Activated naive CD4-positive, alpha-beta T cell treated with anti-CD3 and anti-CD28 coated beads for 36 hours (primary cell): ENCODE results near the gene DAAM1. TPM values are rescaled to one million over a fixed set of nuclear protein-coding genes. Genes with fewer than 3 reads are reported as not detected.

ENCODE experiments used
- CTCF ChIA-PET: fragments of 350-600 bp; sonication (Branson Sonifier 250); formaldehyde crosslinking; loops from one replicate; lab custom pipeline; 2021; ENCODE audit warnings: antibody characterized with exemption; lab: Charles Lee
- DNase-seq: peaks from one replicate; pipeline ENCODE4 v3.0.0-alpha.2; 2020
- H3K27ac Mint-ChIP-seq: one replicate; pipeline ENCODE4 v1.8.0; 2021; ENCODE audit warnings: mild to moderate bottlenecking, mixed read lengths
- H3K27me3 Mint-ChIP-seq: one replicate; pipeline ENCODE4 v1.8.0; 2021; ENCODE audit warnings: low read depth, mixed read lengths
- H3K36me3 Mint-ChIP-seq: one replicate; pipeline ENCODE4 v1.8.0; 2021; ENCODE audit warnings: low read depth, mixed read lengths
- H3K4me1 Mint-ChIP-seq: one replicate; pipeline ENCODE4 v1.8.0; 2021; ENCODE audit warnings: low read depth, mixed read lengths
- H3K4me3 Mint-ChIP-seq: one replicate; pipeline ENCODE4 v1.8.0; 2021; ENCODE audit warnings: mild to moderate bottlenecking, moderate library complexity, mixed read lengths
- H3K9me3 Mint-ChIP-seq: one replicate; pipeline ENCODE4 v1.8.0; 2021; ENCODE audit warnings: mixed read lengths
- intact Hi-C: fragments of 100-400 bp; cut with micrococcal nuclease; formaldehyde crosslinking; loops from one replicate; pipeline ENCODE4 v1.15.1; 2023
- total RNA-seq, 2 experiments: library from RNA; stranded (reverse); gene quantifications; one replicate each; pipeline ENCODE4 v1.2.3, GENCODE V29; 2021

DAAM1 gene
- total RNA-seq, 2 experiments from 2014 or later: 7.6 to 8.3 TPM

GRCh38 chr14:59314953-59315599 lies 126.6 kb downstream of the DAAM1 start:
- Mint-ChIP-seq H3K4me3 (no peak overlapping the region), H3K27ac (no peak overlapping the region), H3K27me3 (no peaks in the 10 kb centered on the region), H3K9me3 (no peaks in the 10 kb centered on the region), H3K36me3 (no peaks in the 10 kb centered on the region), H3K4me1 (no peaks in the 10 kb centered on the region)
- CTCF ChIA-PET: interaction anchor here (0.8 kb wide), 1 partner anchor 18 kb away, joined by 4 read pairs; no protein-coding TSS in a partner anchor
- DNase-seq: no peak
- intact Hi-C loops: loop anchor here (1.0 kb wide), 1 partner anchor 188 kb away; no protein-coding TSS in a partner anchor

GRCh38 chr14:59316151-59316830 lies 127.8 kb downstream of the DAAM1 start:
- CTCF ChIA-PET: no interaction called here
- no peaks in the 10 kb centered on the region for H3K27me3 Mint-ChIP-seq
- DNase-seq: no peak
- H3K36me3 Mint-ChIP-seq: no peaks in the 10 kb centered on the region
- no peaks in the 10 kb centered on the region for H3K9me3 Mint-ChIP-seq
- intact Hi-C loops: no loop called here
- H3K27ac Mint-ChIP-seq: no peak overlapping the region
- no peak overlapping the region for H3K4me3 Mint-ChIP-seq
- peaks cover 6% of the 10 kb centered on the region for H3K4me1 Mint-ChIP-seq

GRCh38 chr14:59317346-59317745 lies 128.9 kb downstream of the DAAM1 start:
- intact Hi-C loops: no loop called here
- CTCF ChIA-PET: no interaction called here
- Mint-ChIP-seq H3K27ac (no peak overlapping the region), H3K36me3 (no peaks in the 10 kb centered on the region), H3K4me3 (no peak overlapping the region), H3K27me3 (no peaks in the 10 kb centered on the region), H3K9me3 (no peaks in the 10 kb centered on the region), H3K4me1 (peaks cover 8% of the 10 kb centered on the region)
- DNase-seq: no peak

GRCh38 chr14:59317798-59318505 lies 129.5 kb downstream of the DAAM1 start:
- Mint-ChIP-seq H3K4me1 (peaks cover 8% of the 10 kb centered on the region), H3K36me3 (no peaks in the 10 kb centered on the region), H3K27me3 (no peaks in the 10 kb centered on the region), H3K9me3 (no peaks in the 10 kb centered on the region), H3K27ac (no peak overlapping the region), H3K4me3 (no peak overlapping the region)
- DNase-seq: no peak
- intact Hi-C loops: no loop called here
- CTCF ChIA-PET: no interaction called here

GRCh38 chr14:59318908-59319307 lies 130.4 kb downstream of the DAAM1 start:
- intact Hi-C loops: no loop called here
- Mint-ChIP-seq H3K4me3 (no peak overlapping the region), H3K4me1 (peaks cover 8% of the 10 kb centered on the region), H3K27ac (no peak overlapping the region), H3K9me3 (no peaks in the 10 kb centered on the region), H3K27me3 (no peaks in the 10 kb centered on the region), H3K36me3 (no peaks in the 10 kb centered on the region)
- no peak for DNase-seq
- CTCF ChIA-PET: no interaction called here

- Mint-ChIP-seq H3K27me3 (no peaks in the 10 kb centered on the region), H3K27ac (no peak overlapping the region), H3K4me1 (peaks cover 8% of the 10 kb centered on the region), H3K36me3 (no peaks in the 10 kb centered on the region), H3K4me3 (no peak overlapping the region), H3K9me3 (no peaks in the 10 kb centered on the region)
- CTCF ChIA-PET: no interaction called here
- DNase-seq: no peak
- intact Hi-C loops: loop anchor here (5.0 kb wide), 1 partner anchor 43 kb away; no protein-coding TSS in a partner anchor
These were observed 131.9 kb downstream of the DAAM1 start for GRCh38 chr14:59320361-59320760.

- Mint-ChIP-seq H3K4me1 (peaks cover 8% of the 10 kb centered on the region), H3K9me3 (no peaks in the 10 kb centered on the region), H3K27ac (no peak overlapping the region), H3K27me3 (no peaks in the 10 kb centered on the region), H3K4me3 (no peak overlapping the region), H3K36me3 (no peaks in the 10 kb centered on the region)
- DNase-seq: no peak
- intact Hi-C loops: loop anchor here (5.0 kb wide), 1 partner anchor 44 kb away; no protein-coding TSS in a partner anchor
- CTCF ChIA-PET: no interaction called here
These were observed 132.5 kb downstream of the DAAM1 start for GRCh38 chr14:59320763-59321625.

- no peak for DNase-seq
- H3K9me3 Mint-ChIP-seq: no peaks in the 10 kb centered on the region
- intact Hi-C loops: loop anchor here (5.0 kb wide), 1 partner anchor 44 kb away; no protein-coding TSS in a partner anchor
- H3K4me3 Mint-ChIP-seq: no peak overlapping the region
- H3K27ac Mint-ChIP-seq: no peak overlapping the region
- CTCF ChIA-PET: no interaction called here
- H3K36me3 Mint-ChIP-seq: peaks cover 2% of the 10 kb centered on the region
- peaks cover 8% of the 10 kb centered on the region for H3K4me1 Mint-ChIP-seq
- no peaks in the 10 kb centered on the region for H3K27me3 Mint-ChIP-seq
These were observed 133.1 kb downstream of the DAAM1 start for GRCh38 chr14:59321626-59321949.

GRCh38 chr14:59325906-59326305 lies 137.4 kb downstream of the DAAM1 start:
- no peak overlapping the region for H3K4me3 Mint-ChIP-seq
- no peaks in the 10 kb centered on the region for H3K27me3 Mint-ChIP-seq
- H3K9me3 Mint-ChIP-seq: no peaks in the 10 kb centered on the region
- no peak for DNase-seq
- peaks cover 5% of the 10 kb centered on the region for H3K4me1 Mint-ChIP-seq
- intact Hi-C loops: no loop called here
- H3K36me3 Mint-ChIP-seq: peaks cover 7% of the 10 kb centered on the region
- H3K27ac Mint-ChIP-seq: no peak overlapping the region
- CTCF ChIA-PET: no interaction called here

- Mint-ChIP-seq H3K4me3 (no peak overlapping the region), H3K4me1 (no peaks in the 10 kb centered on the region), H3K9me3 (no peaks in the 10 kb centered on the region), H3K27me3 (no peaks in the 10 kb centered on the region), H3K36me3 (peaks cover 16% of the 10 kb centered on the region), H3K27ac (no peak overlapping the region)
- CTCF ChIA-PET: no interaction called here
- DNase-seq: no peak
- intact Hi-C loops: no loop called here
These were observed 140.0 kb downstream of the DAAM1 start for GRCh38 chr14:59328454-59328853.

- intact Hi-C loops: no loop called here
- DNase-seq: no peak
- no peaks in the 10 kb centered on the region for H3K4me1 Mint-ChIP-seq
- no peak overlapping the region for H3K27ac Mint-ChIP-seq
- H3K4me3 Mint-ChIP-seq: no peak overlapping the region
- CTCF ChIA-PET: no interaction called here
- no peaks in the 10 kb centered on the region for H3K27me3 Mint-ChIP-seq
- no peaks in the 10 kb centered on the region for H3K9me3 Mint-ChIP-seq
- peaks cover 17% of the 10 kb centered on the region for H3K36me3 Mint-ChIP-seq
These were observed 142.0 kb downstream of the DAAM1 start for GRCh38 chr14:59330455-59330854.

- H3K27ac Mint-ChIP-seq: no peak overlapping the region
- CTCF ChIA-PET: no interaction called here
- no peaks in the 10 kb centered on the region for H3K4me1 Mint-ChIP-seq
- peaks cover 17% of the 10 kb centered on the region for H3K36me3 Mint-ChIP-seq
- H3K9me3 Mint-ChIP-seq: no peaks in the 10 kb centered on the region
- no peak overlapping the region for H3K4me3 Mint-ChIP-seq
- no peak for DNase-seq
- H3K27me3 Mint-ChIP-seq: no peaks in the 10 kb centered on the region
- intact Hi-C loops: no loop called here
These were observed 142.8 kb downstream of the DAAM1 start for GRCh38 chr14:59331217-59331616.
